Left lung (tissue), 10 donors: ENCODE results near the gene MAP3K19. TPM values are rescaled to one million over a fixed set of nuclear protein-coding genes. Genes with fewer than 3 reads are reported as not detected.

Experiments used
- ATAC-seq: fragments of 200-7000 bp; cut with Tn5 transposase; one replicate; pipeline ENCODE4 v1.9.1; 2020; ENCODE audit warnings: moderate library complexity
- DNase-seq, 4 donors: peaks; one replicate each; pipeline ENCODE4 v3.0.0-alpha.2; 2013 to 2020
- H3K27ac ChIP-seq, 2 donors: fragments of 200-600 bp; sonication (generic) in 1 of 2; one replicate each; pipeline versions ENCODE4 v1.5.0 to v1.8.0; 2020 to 2021
- H3K27me3 ChIP-seq, 2 donors: fragments of 200-600 bp; sonication (generic) in 1 of 2; one replicate each; pipeline versions ENCODE4 v1.5.0 to v1.8.0; 2020 to 2021
- H3K36me3 ChIP-seq, 2 donors: fragments of 200-600 bp; sonication (generic) in 1 of 2; one replicate each; pipeline versions ENCODE4 v1.5.0 to v1.8.0; 2020 to 2021
- H3K4me1 ChIP-seq, 2 donors: fragments of 200-600 bp; one replicate each; pipeline ENCODE4 v1.8.0; 2021
- H3K4me3 ChIP-seq, 2 donors: fragments of 200-600 bp; sonication (generic) in 1 of 2; one replicate each; pipeline versions ENCODE4 v1.5.0 to v1.8.0; 2020 to 2021; ENCODE audit warnings: mild to moderate bottlenecking in 1 of 2
- H3K9me3 ChIP-seq, 2 donors: fragments of 200-600 bp; sonication (generic) in 1 of 2; one replicate each; pipeline versions ENCODE4 v1.5.0 to v1.8.0; 2020 to 2021
- CTCF ChIP-seq, 2 donors: fragments of 200-600 bp; sonication (generic) in 1 of 2; IDR thresholded peaks; one replicate each; pipeline versions ENCODE4 v1.5.0 to v1.8.0; 2021; ENCODE audit warnings: antibody characterized with exemption in 2 of 2
- intact Hi-C, 2 donors: fragments of 100-400 bp; cut with DNase I; formaldehyde crosslinking; loops; one replicate each; pipeline versions ENCODE4 v1.11.2 to v1.14.2; 2022
- polyA plus RNA-seq, 6 donors: library from polyadenylated mRNA; unstranded; fragments of 120-200 nt; gene quantifications; one replicate each; pipeline ENCODE4 v1.2.1, GENCODE V29; 2013; ENCODE audit not compliant: insufficient read length in 6 of 6
- total RNA-seq, 2 donors: library from RNA; stranded (reverse); fragmentation: NEBNext Ultra II Directional; extraction: Animal tissue kit (Norgen Biotek cat#: 25700); gene quantifications; one replicate each; pipeline ENCODE4 v1.2.1, GENCODE V29; 2021
- donor health status: DM: no; HTN: yes; CAD: no.
- donor health status: DM: no; HTN: no; CAD: no.

Gene MAP3K19
- total and polyA plus RNA-seq, 8 donors: 0.79 to 4.8 (median 2.8) TPM; not detected in 1

- DNase-seq: no peak
- no peaks in the 10 kb centered on the region for H3K27me3 ChIP-seq
- no peak overlapping the region for H3K4me3 ChIP-seq
- intact Hi-C loops: no loop called here
- TF ChIP-seq CTCF (IDR thresholded peaks at IDR 0.05): no peak
- H3K36me3 ChIP-seq: peaks cover 0 to 27% of the 10 kb centered on the region in 2 donors
- H3K9me3 ChIP-seq: no peaks in the 10 kb centered on the region
- H3K27ac ChIP-seq: peak overlapping the region in 1 of 2 donors; percentile 16
- H3K4me1 ChIP-seq: peaks cover 10 to 68% of the 10 kb centered on the region in 2 donors
- ATAC-seq: no peak
These were observed 113.1 kb downstream of the MAP3K19 start for GRCh38 chr2:134934150-134934549.

GRCh38 chr2:134933732-134934131 is 113.5 kb downstream of the MAP3K19 start:
- no peak for ATAC-seq
- Histone ChIP-seq H3K9me3 (no peaks in the 10 kb centered on the region), H3K36me3 (peaks cover 0 to 23% of the 10 kb centered on the region in 2 donors), H3K4me1 (peaks cover 10 to 70% of the 10 kb centered on the region in 2 donors), H3K4me3 (no peak overlapping the region), H3K27me3 (no peaks in the 10 kb centered on the region), H3K27ac (no peak overlapping the region)
- no peak for TF ChIP-seq CTCF (IDR thresholded peaks at IDR 0.05)
- no peak for DNase-seq
- intact Hi-C loops: no loop called here

GRCh38 chr2:134932864-134933526 is 114.3 kb downstream of the MAP3K19 start:
- DNase-seq: no peak
- peak overlapping the region; percentile 22 to 41 for H3K27ac ChIP-seq
- no peak overlapping the region for H3K4me3 ChIP-seq
- peaks cover 10 to 77% of the 10 kb centered on the region in 2 donors for H3K4me1 ChIP-seq
- no peaks in the 10 kb centered on the region for H3K9me3 ChIP-seq
- intact Hi-C loops: no loop called here
- TF ChIP-seq CTCF (IDR thresholded peaks at IDR 0.05): no peak
- H3K36me3 ChIP-seq: peaks cover 0 to 16% of the 10 kb centered on the region in 2 donors
- no peaks in the 10 kb centered on the region for H3K27me3 ChIP-seq
- peak; percentile 81 for ATAC-seq

GRCh38 chr2:134927195-134927594 is 120.1 kb downstream of the MAP3K19 start:
- no peaks in the 10 kb centered on the region for H3K9me3 ChIP-seq
- no peak overlapping the region for H3K4me3 ChIP-seq
- H3K36me3 ChIP-seq: peaks cover 0 to 21% of the 10 kb centered on the region in 2 donors
- H3K27ac ChIP-seq: no peak overlapping the region
- intact Hi-C loops: no loop called here
- no peaks in the 10 kb centered on the region for H3K27me3 ChIP-seq
- peak; percentile 44 for ATAC-seq
- peaks cover 0 to 76% of the 10 kb centered on the region in 2 donors for H3K4me1 ChIP-seq
- DNase-seq: no peak
- no peak for TF ChIP-seq CTCF (IDR thresholded peaks at IDR 0.05)

GRCh38 chr2:134926231-134926931 is 120.9 kb downstream of the MAP3K19 start:
- Histone ChIP-seq H3K27me3 (no peaks in the 10 kb centered on the region), H3K4me1 (peaks cover under 1 to 77% of the 10 kb centered on the region in 2 donors), H3K27ac (no peak overlapping the region), H3K4me3 (no peak overlapping the region), H3K9me3 (no peaks in the 10 kb centered on the region), H3K36me3 (peaks cover 0 to 21% of the 10 kb centered on the region in 2 donors)
- no peak for TF ChIP-seq CTCF (IDR thresholded peaks at IDR 0.05)
- DNase-seq (no peak), ATAC-seq (peak; percentile 21)
- intact Hi-C loops: no loop called here
